Measurements from ENCODE around the gene CAMK1D. TPM values are rescaled to one million over a fixed set of nuclear protein-coding genes. Genes with fewer than 3 reads are reported as not detected.

The CAMK1D gene
- total RNA-seq, 1 experiment from 2014 or later = 10.2 TPM

GRCh38 chr10:12589791-12590190 lies 240.4 kb downstream of the CAMK1D start:
- CTCF ChIA-PET = interaction anchor here (1.1 kb wide), 1 partner anchor 67 kb away, joined by 3 read pairs; no protein-coding TSS in a partner anchor
- Mint-ChIP-seq H3K9me3 (peaks cover 7% of the 10 kb centered on the region), H3K27ac (no peak overlapping the region), H3K4me1 (peaks cover 17% of the 10 kb centered on the region), H3K4me3 (no peak overlapping the region), H3K27me3 (ENCODE audit: low read depth) (no peaks in the 10 kb centered on the region), H3K36me3 (peaks cover 2% of the 10 kb centered on the region; the same call in 1 of the 2 replicates)
- TF ChIP-seq, protein P1, sequence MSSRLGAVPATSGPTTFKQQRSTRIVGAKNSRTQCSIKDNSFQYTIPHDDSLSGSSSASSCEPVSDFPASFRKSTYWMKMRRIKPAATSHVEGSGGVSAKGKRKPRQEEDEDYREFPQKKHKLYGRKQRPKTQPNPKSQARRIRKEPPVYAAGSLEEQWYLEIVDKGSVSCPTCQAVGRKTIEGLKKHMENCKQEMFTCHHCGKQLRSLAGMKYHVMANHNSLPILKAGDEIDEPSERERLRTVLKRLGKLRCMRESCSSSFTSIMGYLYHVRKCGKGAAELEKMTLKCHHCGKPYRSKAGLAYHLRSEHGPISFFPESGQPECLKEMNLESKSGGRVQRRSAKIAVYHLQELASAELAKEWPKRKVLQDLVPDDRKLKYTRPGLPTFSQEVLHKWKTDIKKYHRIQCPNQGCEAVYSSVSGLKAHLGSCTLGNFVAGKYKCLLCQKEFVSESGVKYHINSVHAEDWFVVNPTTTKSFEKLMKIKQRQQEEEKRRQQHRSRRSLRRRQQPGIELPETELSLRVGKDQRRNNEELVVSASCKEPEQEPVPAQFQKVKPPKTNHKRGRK (CRISPR knock-in tag; IDR thresholded peaks at IDR 0.05; ENCODE audit: borderline replicate concordance) = no peak
- TF ChIP-seq ZNF121 (CRISPR knock-in tag; IDR thresholded peaks at IDR 0.05) (no peak), CREB1 (CRISPR knock-in tag; IDR thresholded peaks at IDR 0.05) (no peak), SP1 (CRISPR knock-in tag; conservative IDR thresholded peaks at IDR 0.05) (no peak), PREB (CRISPR knock-in tag; IDR thresholded peaks at IDR 0.05; ENCODE audit: borderline replicate concordance) (no peak)
- TF ChIP-seq, protein P2, sequence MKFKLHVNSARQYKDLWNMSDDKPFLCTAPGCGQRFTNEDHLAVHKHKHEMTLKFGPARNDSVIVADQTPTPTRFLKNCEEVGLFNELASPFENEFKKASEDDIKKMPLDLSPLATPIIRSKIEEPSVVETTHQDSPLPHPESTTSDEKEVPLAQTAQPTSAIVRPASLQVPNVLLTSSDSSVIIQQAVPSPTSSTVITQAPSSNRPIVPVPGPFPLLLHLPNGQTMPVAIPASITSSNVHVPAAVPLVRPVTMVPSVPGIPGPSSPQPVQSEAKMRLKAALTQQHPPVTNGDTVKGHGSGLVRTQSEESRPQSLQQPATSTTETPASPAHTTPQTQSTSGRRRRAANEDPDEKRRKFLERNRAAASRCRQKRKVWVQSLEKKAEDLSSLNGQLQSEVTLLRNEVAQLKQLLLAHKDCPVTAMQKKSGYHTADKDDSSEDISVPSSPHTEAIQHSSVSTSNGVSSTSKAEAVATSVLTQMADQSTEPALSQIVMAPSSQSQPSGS (CRISPR knock-in tag; IDR thresholded peaks at IDR 0.05; ENCODE audit: borderline replicate concordance, low read depth) = no peak
- POLR2A ChIA-PET = no interaction called here
- DNase-seq (ENCODE audit: low spot score) (no peak), ATAC-seq (no peak)

- peaks cover 17% of the 10 kb centered on the region for H3K4me1 Mint-ChIP-seq
- ChIA-PET CTCF (interaction anchor here (1.2 kb wide), 1 partner anchor 66 kb away, joined by 6 read pairs; no protein-coding TSS in a partner anchor), POLR2A (interaction anchor here (0.6 kb wide), 1 partner anchor 92 kb away, joined by 3 read pairs; no protein-coding TSS in a partner anchor)
- H3K27me3 Mint-ChIP-seq (ENCODE audit: low read depth) = no peaks in the 10 kb centered on the region
- no peak for ATAC-seq
- no peak overlapping the region for H3K4me3 Mint-ChIP-seq
- peaks cover 12% of the 10 kb centered on the region for H3K9me3 Mint-ChIP-seq
- peaks cover 10% of the 10 kb centered on the region for H3K36me3 Mint-ChIP-seq
- no peak overlapping the region for H3K27ac Mint-ChIP-seq
- no peak for DNase-seq (ENCODE audit: low spot score)
- TF ChIP-seq ZNF121 (CRISPR knock-in tag; IDR thresholded peaks at IDR 0.05) (no peak), ZNF416 (CRISPR knock-in tag; IDR thresholded peaks at IDR 0.05) (no peak), IRF2 (CRISPR knock-in tag; IDR thresholded peaks at IDR 0.05; ENCODE audit: borderline replicate concordance, low read depth) (no peak), ATF3 (CRISPR knock-in tag; conservative IDR thresholded peaks at IDR 0.05) (no peak), GRHL2 (CRISPR knock-in tag; IDR thresholded peaks at IDR 0.05; ENCODE audit: insufficient replicate concordance, severe bottlenecking) (no peak), FOXP1 (CRISPR knock-in tag; IDR thresholded peaks at IDR 0.05; ENCODE audit: borderline replicate concordance) (no peak), NR2C2 (CRISPR knock-in tag; IDR thresholded peaks at IDR 0.05) (no peak), TP53 (CRISPR knock-in tag; IDR thresholded peaks at IDR 0.05) (no peak)
- TF ChIP-seq, protein P3, sequence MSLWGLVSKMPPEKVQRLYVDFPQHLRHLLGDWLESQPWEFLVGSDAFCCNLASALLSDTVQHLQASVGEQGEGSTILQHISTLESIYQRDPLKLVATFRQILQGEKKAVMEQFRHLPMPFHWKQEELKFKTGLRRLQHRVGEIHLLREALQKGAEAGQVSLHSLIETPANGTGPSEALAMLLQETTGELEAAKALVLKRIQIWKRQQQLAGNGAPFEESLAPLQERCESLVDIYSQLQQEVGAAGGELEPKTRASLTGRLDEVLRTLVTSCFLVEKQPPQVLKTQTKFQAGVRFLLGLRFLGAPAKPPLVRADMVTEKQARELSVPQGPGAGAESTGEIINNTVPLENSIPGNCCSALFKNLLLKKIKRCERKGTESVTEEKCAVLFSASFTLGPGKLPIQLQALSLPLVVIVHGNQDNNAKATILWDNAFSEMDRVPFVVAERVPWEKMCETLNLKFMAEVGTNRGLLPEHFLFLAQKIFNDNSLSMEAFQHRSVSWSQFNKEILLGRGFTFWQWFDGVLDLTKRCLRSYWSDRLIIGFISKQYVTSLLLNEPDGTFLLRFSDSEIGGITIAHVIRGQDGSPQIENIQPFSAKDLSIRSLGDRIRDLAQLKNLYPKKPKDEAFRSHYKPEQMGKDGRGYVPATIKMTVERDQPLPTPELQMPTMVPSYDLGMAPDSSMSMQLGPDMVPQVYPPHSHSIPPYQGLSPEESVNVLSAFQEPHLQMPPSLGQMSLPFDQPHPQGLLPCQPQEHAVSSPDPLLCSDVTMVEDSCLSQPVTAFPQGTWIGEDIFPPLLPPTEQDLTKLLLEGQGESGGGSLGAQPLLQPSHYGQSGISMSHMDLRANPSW (CRISPR knock-in tag; conservative IDR thresholded peaks at IDR 0.05; ENCODE audit: low read depth) = no peak
- TF ChIP-seq, protein P4, sequence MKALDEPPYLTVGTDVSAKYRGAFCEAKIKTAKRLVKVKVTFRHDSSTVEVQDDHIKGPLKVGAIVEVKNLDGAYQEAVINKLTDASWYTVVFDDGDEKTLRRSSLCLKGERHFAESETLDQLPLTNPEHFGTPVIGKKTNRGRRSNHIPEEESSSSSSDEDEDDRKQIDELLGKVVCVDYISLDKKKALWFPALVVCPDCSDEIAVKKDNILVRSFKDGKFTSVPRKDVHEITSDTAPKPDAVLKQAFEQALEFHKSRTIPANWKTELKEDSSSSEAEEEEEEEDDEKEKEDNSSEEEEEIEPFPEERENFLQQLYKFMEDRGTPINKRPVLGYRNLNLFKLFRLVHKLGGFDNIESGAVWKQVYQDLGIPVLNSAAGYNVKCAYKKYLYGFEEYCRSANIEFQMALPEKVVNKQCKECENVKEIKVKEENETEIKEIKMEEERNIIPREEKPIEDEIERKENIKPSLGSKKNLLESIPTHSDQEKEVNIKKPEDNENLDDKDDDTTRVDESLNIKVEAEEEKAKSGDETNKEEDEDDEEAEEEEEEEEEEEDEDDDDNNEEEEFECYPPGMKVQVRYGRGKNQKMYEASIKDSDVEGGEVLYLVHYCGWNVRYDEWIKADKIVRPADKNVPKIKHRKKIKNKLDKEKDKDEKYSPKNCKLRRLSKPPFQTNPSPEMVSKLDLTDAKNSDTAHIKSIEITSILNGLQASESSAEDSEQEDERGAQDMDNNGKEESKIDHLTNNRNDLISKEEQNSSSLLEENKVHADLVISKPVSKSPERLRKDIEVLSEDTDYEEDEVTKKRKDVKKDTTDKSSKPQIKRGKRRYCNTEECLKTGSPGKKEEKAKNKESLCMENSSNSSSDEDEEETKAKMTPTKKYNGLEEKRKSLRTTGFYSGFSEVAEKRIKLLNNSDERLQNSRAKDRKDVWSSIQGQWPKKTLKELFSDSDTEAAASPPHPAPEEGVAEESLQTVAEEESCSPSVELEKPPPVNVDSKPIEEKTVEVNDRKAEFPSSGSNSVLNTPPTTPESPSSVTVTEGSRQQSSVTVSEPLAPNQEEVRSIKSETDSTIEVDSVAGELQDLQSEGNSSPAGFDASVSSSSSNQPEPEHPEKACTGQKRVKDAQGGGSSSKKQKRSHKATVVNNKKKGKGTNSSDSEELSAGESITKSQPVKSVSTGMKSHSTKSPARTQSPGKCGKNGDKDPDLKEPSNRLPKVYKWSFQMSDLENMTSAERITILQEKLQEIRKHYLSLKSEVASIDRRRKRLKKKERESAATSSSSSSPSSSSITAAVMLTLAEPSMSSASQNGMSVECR (CRISPR knock-in tag; IDR thresholded peaks at IDR 0.05; ENCODE audit: borderline replicate concordance) = no peak
- TF ChIP-seq, protein P5, sequence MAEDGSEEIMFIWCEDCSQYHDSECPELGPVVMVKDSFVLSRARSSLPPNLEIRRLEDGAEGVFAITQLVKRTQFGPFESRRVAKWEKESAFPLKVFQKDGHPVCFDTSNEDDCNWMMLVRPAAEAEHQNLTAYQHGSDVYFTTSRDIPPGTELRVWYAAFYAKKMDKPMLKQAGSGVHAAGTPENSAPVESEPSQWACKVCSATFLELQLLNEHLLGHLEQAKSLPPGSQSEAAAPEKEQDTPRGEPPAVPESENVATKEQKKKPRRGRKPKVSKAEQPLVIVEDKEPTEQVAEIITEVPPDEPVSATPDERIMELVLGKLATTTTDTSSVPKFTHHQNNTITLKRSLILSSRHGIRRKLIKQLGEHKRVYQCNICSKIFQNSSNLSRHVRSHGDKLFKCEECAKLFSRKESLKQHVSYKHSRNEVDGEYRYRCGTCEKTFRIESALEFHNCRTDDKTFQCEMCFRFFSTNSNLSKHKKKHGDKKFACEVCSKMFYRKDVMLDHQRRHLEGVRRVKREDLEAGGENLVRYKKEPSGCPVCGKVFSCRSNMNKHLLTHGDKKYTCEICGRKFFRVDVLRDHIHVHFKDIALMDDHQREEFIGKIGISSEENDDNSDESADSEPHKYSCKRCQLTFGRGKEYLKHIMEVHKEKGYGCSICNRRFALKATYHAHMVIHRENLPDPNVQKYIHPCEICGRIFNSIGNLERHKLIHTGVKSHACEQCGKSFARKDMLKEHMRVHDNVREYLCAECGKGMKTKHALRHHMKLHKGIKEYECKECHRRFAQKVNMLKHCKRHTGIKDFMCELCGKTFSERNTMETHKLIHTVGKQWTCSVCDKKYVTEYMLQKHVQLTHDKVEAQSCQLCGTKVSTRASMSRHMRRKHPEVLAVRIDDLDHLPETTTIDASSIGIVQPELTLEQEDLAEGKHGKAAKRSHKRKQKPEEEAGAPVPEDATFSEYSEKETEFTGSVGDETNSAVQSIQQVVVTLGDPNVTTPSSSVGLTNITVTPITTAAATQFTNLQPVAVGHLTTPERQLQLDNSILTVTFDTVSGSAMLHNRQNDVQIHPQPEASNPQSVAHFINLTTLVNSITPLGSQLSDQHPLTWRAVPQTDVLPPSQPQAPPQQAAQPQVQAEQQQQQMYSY (CRISPR knock-in tag; IDR thresholded peaks at IDR 0.05) = no peak
Observed at GRCh38 chr10:12590675-12591659, 241.6 kb downstream of the CAMK1D start.

All from WTC11 (cell line).